GM18951 (cell line): ENCODE results near the gene LIMD2.

Source experiments
- POLR2A ChIP-seq: IDR thresholded peaks from 4 replicates; pipeline ENCODE4 v1.6.1; 2011; ENCODE audit warnings: mild to moderate bottlenecking; ENCODE audit not compliant: insufficient read length, insufficient read depth; ENCODE audit errors: extremely low read depth
- in situ Hi-C: fragments of 300-500 bp; cut with MboI; formaldehyde crosslinking; loops from one replicate; pipeline ENCODE4 v1.12.0; 2022; ENCODE audit warnings: low sequenced_read_pairs, mixed read lengths, inconsistent platforms; ENCODE audit not compliant: unreplicated experiment

LIMD2 gene

DNA sequence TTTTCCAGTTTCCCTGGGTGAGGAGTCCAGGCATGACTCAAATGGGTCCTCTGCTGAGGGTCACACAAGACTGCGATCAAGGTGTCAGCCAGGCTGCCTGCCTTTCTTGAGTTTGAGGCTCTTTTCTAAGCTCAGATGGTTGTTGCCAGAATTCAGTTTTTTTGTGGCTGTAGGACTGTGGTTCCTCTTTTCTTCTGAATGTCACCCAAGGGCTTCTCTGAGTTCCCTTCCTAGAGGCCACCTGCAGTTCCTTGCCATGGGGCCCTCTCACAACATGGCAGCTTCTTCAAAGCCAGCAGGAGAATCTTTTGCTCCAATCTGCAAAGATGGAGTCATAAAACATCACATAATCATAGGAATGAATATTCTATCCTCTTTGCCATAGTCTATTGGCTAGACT is 17.5 kb downstream of the LIMD2 start:
- no peak for TF ChIP-seq POLR2A
- in situ Hi-C loops: no loop called here

DNA sequence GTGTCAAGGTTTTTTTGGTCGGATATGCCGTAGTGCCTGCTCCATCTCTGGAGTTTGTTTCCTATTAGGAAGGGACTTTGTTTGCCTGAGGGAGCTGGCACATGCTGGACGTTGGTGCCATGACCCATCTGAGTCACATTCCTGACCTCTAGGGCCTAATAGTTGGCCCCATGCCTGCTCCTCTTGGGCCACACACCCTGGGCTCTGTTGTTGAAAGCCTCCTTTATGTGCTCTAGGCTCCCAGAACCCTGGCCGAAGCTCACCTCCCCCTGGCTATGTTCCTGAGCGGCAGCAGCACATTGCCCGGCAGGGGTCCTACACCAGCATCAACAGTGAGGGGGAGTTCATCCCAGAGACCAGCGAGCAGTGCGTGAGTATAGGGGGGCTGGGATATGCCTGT is 18.4 kb downstream of the LIMD2 start:
- in situ Hi-C loops: no loop called here
- TF ChIP-seq POLR2A: no peak

DNA sequence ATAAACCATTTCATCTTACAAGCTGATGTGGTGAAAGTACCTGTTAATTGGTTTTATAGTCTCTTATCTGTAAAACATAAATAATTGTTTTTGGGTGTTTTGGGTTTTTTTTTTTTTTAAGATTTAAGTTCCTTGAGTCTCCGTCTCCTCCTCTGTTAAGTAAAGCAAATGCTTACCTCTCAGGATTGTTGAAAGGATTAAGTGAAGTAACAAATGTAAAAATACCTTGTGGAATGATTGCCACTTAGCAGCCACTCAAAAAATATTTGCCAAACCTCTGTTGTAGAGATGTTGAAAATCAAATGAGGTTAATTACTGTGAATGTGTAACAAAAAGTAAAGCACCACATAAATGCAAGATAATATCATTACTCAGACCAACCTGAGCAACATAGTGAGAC is 19.2 kb downstream of the LIMD2 start:
- in situ Hi-C loops: no loop called here
- no peak for TF ChIP-seq POLR2A

DNA sequence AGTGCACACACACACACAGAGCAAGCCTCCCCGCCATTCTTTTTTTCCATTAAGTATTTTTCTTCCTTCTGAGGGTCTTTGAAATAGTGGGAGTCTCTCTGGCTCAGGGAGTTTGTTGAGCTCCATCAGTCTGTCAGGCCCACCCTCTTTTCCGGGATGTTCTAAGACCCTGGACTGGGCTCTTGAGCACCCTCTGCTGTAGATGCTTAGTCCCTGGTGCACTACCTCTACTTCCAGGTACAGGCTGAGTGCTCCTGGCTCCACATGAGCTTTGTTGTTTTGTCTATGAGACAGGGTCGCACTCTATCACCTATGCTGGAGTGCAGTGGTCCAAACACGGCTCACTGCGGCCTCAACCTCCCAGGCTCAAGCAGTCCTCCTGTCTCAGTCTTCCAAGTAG is 20.7 kb downstream of the LIMD2 start:
- in situ Hi-C loops: no loop called here
- TF ChIP-seq POLR2A: no peak

DNA sequence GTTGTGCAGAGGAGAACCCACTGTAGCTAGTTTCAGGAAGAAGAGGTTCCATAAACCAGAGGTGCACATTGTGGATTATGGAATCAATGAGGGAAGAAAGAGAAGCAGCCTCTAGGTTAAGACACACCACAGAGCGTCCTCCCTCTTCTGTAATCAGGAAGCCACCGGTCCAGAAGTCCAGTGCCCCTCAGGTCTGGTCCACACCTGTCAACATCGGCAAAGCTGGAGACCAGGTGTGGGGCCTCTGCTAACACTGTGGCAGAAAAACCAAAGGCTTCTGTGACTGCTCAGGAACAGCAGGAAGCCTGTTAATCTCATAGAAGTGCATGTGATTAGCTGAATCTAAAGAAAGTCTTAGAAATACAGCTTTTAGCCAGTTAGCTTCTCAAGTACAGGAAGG is 23.3 kb downstream of the LIMD2 start:
- in situ Hi-C loops: no loop called here
- TF ChIP-seq POLR2A: no peak

DNA sequence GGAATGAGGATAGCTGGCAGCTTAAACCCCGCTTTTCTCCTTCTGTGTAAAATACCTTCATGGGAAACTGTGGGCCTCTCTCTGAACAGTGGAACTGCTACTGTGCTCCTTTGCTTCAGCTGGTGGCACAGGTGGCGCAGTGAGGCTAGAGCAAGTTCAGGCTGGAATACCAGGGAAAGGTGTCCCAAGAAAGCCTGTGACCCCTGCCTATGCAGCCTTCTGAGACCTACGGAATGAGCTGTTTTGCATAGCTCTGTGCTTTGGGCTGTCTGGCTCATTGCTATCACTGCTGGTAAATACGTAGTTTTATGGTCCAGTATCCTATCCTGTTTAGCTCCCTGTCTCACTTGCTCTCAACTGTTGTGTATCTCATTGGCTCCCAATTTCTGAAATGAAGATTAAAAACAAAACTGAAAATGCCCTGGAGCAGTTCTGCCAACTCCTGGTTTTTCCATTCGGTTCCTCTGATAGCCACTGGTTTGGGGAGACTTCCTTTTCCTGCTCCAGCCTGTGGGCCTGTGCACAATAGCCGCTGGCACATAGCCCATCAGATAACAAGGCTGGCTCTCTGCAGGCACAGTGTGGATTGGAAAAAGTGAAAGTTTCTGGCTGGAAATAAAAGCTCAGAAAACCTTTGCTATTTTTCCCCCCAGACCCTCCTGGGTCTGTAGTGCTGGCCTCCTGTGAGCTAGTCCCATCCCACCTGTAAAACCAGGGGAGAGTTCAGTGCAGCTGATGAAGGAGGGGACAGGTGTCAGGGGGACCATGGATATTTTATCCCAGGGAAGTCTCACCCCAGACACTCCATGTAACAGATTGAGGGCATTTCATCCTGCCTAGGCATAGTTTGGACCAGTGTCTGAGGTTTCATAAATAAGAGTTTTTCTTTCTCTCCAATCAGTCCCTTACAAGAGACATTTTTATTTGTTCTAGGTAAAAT is 24.0 kb downstream of the LIMD2 start:
- TF ChIP-seq POLR2A: no peak
- in situ Hi-C loops: no loop called here

DNA sequence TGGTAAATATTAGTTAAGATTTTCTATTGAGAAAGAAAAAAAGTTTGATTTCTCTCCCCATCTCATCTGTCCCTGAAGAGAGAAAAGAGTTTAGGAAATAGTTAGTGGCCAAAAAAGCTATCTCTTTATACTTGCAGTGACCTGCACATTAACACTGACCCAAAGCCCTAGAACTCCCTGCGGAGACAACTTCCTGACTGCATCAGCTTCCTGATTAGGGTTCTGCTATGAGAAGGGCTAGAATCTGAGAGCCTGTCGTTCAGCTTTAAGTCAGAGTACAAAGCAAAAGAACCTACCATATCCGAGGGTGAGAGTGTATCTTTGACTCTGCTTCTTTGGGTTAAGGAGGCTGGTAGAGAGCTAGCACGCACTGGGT is 24.7 kb downstream of the LIMD2 start:
- no peak for TF ChIP-seq POLR2A
- in situ Hi-C loops: no loop called here

DNA sequence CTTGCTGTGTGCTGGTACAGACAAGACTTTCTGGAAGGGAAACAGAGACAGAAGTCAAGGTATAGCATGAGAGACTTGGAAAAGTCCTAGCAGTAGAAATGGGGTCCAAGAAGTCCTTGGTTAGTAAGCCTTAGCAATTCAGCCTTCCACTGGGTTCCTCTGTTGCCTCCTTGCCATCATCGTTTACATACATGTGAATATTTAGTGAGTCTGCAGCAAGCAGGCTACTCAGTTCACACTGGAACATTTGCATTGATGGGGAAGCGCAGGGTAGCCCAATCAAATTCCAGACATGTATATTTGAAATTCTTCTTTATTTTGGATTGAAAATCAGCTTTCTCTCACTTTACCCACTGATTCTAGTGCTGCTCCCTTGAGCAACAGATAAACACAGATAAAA is 27.1 kb downstream of the LIMD2 start:
- in situ Hi-C loops: no loop called here

DNA sequence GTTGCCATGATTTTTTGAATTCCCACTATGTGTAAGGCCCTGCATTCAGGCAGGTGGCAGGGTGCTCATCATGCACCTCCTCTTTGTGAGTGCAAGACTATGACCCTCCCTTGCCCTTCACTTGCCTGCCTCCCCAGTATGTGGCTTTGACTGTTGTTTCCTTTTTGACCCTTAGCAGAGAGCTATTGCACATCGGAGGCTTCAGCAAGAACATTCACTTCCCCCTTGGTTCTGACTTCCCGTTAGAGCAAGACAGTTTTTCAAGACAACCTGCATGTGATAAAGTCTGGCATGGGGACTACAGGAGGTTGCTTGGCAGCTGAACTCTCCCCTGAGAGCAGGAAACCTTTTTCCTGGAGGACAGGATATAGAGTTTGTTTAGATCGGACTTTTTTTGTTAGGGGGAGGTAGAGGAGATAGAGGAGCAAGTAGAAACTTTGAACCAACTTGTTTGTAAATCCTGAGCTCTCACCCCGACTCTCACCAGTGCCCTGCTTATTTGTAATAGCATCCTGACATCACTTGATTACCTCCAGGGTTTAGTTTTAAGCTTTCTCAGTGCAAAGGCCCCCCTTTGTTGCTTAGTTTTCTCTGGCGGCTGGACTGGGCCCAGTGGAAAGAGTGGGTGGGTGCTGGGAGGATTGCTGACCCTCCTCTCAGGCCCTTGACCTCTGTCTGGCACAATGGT is 34.3 kb downstream of the LIMD2 start:
- TF ChIP-seq POLR2A: no peak
- in situ Hi-C loops: no loop called here

More for the DNA sequence above, 27.1 kb downstream of the LIMD2 start:
- TF ChIP-seq POLR2A: no peak

DNA sequence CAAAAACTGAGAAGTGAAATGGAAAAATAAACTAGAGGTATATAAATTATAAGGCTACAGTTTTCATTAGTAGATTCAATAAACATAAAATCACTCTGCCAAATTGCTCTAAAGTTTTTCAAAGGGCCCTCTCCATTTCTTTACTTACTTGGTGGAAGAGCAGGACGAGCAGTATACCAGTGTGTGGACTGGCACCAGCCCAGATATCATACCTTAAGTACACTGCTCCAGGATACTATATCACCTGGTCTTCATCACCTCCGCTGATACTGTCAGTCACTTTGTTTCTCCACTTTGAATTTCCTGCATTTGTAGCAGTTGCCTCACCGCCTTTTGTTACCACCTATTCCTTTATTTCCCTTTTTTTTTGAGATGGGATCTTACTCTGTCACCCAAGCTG is 40.1 kb downstream of the LIMD2 start:
- no peak for TF ChIP-seq POLR2A

DNA sequence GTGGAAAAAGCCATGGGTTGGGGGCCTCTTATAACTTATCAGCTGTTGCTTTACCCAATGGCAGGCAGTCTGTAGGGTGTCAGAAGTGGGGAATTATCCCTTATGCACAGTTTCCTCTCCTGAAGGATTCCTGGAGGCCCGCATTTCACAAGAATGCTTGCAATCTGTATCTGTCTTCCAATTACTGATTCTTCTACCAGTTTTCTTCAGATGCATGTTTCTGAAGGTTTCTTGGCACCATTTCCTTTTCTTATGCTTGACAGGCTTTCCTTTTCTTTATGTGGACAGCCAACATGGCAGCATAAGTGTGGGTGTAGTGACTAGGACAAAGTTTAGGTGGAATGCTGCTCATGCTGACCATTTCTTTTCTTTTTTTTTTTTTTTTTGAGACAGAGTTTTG is 41.6 kb downstream of the LIMD2 start:
- TF ChIP-seq POLR2A: no peak
- in situ Hi-C loops: no loop called here

More for the DNA sequence above, 40.1 kb downstream of the LIMD2 start:
- in situ Hi-C loops: no loop called here

DNA sequence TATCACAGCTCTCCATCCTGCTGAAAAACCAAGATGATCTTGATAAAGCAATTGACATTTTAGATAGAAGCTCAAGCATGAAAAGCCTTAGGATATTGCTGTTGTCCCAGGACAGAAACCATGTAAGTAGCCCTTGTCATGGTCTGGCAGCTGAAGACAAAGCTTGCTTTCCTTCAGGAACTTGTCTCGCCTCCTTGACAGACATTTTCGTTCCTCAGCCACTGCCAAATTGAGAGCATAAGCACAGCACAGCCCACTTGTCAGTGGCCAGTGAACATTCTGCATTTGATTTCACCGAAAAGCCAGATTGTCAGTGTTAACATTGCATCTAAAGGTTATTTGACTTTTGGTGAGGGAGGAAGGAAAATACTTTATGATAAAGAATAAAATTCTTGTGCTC is 42.1 kb downstream of the LIMD2 start:
- no peak for TF ChIP-seq POLR2A
- in situ Hi-C loops: no loop called here

DNA sequence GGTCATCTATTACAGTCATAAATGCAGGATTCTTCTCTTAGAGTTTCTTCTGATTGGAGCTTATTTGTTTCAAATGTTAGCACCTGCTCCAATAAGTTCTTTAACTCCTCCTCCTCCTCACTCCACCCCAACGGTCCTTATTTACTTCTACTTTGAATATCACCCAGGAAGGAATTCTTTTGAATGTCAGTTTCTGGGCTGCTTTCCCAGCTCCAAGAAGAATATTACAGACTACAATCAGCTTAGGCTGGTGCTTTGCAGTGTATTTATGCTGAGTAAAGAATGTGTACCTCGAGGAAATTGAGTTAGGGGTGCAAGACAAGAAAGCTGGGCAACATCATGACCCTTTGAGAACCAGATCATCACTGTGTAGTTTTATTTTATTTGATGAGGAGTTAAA is 46.9 kb downstream of the LIMD2 start:
- in situ Hi-C loops: no loop called here
- no peak for TF ChIP-seq POLR2A

DNA sequence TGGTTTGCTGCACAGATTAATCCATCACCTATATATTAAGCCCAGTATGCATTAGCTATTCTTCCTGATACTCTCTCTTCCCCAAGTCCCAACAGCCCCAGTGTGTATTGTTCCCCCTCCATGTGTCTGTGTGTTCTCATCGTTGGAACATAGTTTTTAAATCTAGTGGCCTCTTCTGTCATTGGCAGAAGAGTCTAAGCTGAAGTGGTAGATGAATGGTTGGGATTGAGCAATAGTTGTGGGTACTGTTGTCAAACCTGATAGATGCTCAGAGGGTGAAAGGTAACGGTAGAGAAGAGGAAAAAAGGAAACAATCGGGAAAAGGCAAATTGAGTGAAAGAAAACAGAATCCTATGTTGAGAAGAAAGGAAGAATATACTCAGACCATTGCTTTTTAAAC is 47.8 kb downstream of the LIMD2 start:
- in situ Hi-C loops: no loop called here
- TF ChIP-seq POLR2A: no peak
